ENCODE measurements around the gene RFC4. TPM values are rescaled to one million over a fixed set of nuclear protein-coding genes. Genes with fewer than 3 reads are reported as not detected.

The RFC4 gene
- total and polyA plus RNA-seq, 9 of the 15 experiments (the other 6 are each of a cell fraction or from before 2014, with no cell fraction given) = 105 to 227 (median 180) TPM

DNA sequence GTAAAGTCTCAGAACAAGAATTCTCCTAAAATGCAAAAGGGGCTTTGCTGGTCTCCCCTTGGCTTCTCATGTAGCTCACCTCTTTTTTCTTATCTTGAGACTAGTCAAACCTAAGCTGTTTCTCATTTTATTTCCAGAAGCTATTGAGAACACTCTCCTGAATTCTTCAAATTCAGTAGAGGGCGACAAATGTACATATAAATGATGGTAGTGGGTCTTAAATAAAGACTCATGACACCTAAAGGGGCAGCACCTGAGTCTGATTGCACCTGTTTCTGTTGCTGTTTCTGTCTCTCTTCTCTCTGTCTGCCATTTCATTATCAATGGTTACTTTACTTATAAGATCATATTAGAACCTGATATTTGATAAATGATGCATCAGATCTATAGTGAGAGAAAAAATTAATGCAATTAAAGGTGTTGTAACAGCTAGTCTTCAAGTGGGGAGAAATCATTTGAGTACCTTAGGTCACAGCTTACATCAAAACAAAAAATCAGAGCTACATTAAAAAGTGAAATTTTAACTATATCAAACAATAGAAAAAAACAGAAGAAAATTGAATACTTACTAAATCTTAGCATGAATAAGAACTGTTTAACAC, 43.2 kb upstream of the RFC4 start (continued):
- TF ChIP-seq TFAP4 (CRISPR knock-in tag; IDR thresholded peaks at IDR 0.05; ENCODE audit: borderline replicate concordance) = no peak
- TF ChIP-seq, protein P1, sequence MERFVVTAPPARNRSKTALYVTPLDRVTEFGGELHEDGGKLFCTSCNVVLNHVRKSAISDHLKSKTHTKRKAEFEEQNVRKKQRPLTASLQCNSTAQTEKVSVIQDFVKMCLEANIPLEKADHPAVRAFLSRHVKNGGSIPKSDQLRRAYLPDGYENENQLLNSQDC (CRISPR knock-in tag; IDR thresholded peaks at IDR 0.05) = no peak
- no peak for TF ChIP-seq CBX5 (IDR thresholded peaks at IDR 0.05; ENCODE audit: borderline replicate concordance, low read depth)
- TF ChIP-seq POLR2AphosphoS2 (IDR thresholded peaks at IDR 0.05; ENCODE audit: low read length) = no peak
- no peak for TF ChIP-seq FOXJ3 (CRISPR knock-in tag; IDR thresholded peaks at IDR 0.05)
- no peak for TF ChIP-seq RNF2 (IDR thresholded peaks at IDR 0.05)
- no peak for TF ChIP-seq HNRNPUL1 (IDR thresholded peaks at IDR 0.05; ENCODE audit: low read length)
- TF ChIP-seq HOXB6 (CRISPR knock-in tag; IDR thresholded peaks at IDR 0.05; ENCODE audit: borderline replicate concordance) = no peak
- TF ChIP-seq, protein P2, sequence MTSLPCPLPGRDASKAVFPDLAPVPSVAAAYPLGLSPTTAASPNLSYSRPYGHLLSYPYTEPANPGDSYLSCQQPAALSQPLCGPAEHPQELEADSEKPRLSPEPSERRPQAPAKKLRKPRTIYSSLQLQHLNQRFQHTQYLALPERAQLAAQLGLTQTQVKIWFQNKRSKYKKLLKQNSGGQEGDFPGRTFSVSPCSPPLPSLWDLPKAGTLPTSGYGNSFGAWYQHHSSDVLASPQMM (CRISPR knock-in tag; IDR thresholded peaks at IDR 0.05) = no peak
- no peak for TF ChIP-seq CEBPZ (IDR thresholded peaks at IDR 0.05; ENCODE audit: borderline replicate concordance, low read depth, low read length)
- TF ChIP-seq E4F1 (CRISPR knock-in tag; IDR thresholded peaks at IDR 0.05; ENCODE audit: borderline replicate concordance) = no peak
- no peak for TF ChIP-seq NELFE (IDR thresholded peaks at IDR 0.05; ENCODE audit: insufficient read depth, insufficient read length)
- no peak for TF ChIP-seq NBN (IDR thresholded peaks at IDR 0.05; ENCODE audit: low read depth)
- TF ChIP-seq ZNF717 (CRISPR knock-in tag; IDR thresholded peaks at IDR 0.05) = no peak
- no peak for TF ChIP-seq ELF2 (CRISPR knock-in tag; IDR thresholded peaks at IDR 0.05)
- TF ChIP-seq CSDE1 (IDR thresholded peaks at IDR 0.05) = no peak
- TF ChIP-seq ZNF253 (CRISPR knock-in tag; conservative IDR thresholded peaks at IDR 0.05) = no peak
- TF ChIP-seq MAFG (tag; conservative IDR thresholded peaks at IDR 0.05) = no peak

Measured in K562 (cell line).